GM23338 (cell line): ENCODE results near the gene M1AP.

Experiments used
- EZH2 ChIP-seq: fragments of 200-600 bp; sonication (generic); IDR thresholded peaks from one replicate; pipeline ENCODE4 v1.8.0; 2017; ENCODE audit warnings: antibody characterized with exemption, mild to moderate bottlenecking, low read depth; ENCODE audit not compliant: unreplicated experiment
- POLR2AphosphoS5 ChIP-seq: IDR thresholded peaks from 2 replicates; pipeline ENCODE4 v1.6.1; 2016; ENCODE audit warnings: antibody characterized with exemption, low read depth
- ZNF114 ChIP-seq: fragments of 250-450 bp; sonication (Bioruptor Pico); IDR thresholded peaks from 2 replicates; pipeline ENCODE4 v1.5.0; 2020; ENCODE audit warnings: mild to moderate bottlenecking, moderate library complexity
- TF ChIP-seq, protein P1 (sequence below), 2 experiments: fragments of 200-600 bp in 1 of 2; sonication (generic) in 1 of 2; conservative IDR thresholded peaks; 2 replicates each; pipeline versions ENCODE4 v1.5.1 to v1.6.1; 2016 to 2017; ENCODE audit warnings: antibody characterized with exemption in 2 of 2, low read depth in 2 of 2, mild to moderate bottlenecking in 2 of 2, moderate library complexity in 1 of 2

DNA sequence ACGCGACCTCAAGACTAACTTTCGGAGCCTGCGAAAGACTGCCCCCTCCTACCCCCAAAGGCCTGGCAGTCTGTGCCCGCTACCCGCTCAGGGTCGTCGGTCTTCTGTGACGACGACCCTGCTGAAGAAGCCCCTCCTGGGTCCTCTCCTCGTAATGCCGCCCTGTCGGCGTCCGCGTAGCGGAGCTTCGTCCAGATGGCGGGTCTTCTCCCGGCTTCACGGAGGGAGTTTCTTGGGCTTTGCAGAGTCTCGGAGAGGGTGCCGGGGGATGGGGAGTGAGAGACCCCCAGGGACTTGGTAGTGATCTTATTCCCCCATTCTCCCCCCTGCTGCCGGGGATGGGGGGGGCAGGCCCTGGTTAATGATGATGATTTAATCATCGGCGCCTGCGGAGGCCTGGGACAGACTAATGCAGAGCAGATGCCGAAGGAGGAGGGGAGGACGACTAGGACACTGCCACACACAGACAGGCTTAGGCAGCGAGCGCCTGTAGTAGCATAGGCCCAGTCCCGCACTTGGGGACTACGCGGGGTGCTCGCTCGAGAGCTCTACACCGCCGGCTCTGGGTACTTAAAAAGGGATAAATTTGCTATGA is 140.1 kb downstream of the M1AP start:
- TF ChIP-seq POLR2AphosphoS5 (no peak), EZH2 (no peak), ZNF114 (no peak)
- TF ChIP-seq, protein P1, sequence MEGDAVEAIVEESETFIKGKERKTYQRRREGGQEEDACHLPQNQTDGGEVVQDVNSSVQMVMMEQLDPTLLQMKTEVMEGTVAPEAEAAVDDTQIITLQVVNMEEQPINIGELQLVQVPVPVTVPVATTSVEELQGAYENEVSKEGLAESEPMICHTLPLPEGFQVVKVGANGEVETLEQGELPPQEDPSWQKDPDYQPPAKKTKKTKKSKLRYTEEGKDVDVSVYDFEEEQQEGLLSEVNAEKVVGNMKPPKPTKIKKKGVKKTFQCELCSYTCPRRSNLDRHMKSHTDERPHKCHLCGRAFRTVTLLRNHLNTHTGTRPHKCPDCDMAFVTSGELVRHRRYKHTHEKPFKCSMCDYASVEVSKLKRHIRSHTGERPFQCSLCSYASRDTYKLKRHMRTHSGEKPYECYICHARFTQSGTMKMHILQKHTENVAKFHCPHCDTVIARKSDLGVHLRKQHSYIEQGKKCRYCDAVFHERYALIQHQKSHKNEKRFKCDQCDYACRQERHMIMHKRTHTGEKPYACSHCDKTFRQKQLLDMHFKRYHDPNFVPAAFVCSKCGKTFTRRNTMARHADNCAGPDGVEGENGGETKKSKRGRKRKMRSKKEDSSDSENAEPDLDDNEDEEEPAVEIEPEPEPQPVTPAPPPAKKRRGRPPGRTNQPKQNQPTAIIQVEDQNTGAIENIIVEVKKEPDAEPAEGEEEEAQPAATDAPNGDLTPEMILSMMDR (conservative IDR thresholded peaks at IDR 0.05; ENCODE audit: low read depth in 2 of 2): no peak
